PC-3 (cell line): ENCODE data around the gene SEMA3A. TPM values are rescaled to one million over a fixed set of nuclear protein-coding genes. Genes with fewer than 3 reads are reported as not detected.

Experiments used
- ATAC-seq: fragments of 200-7000 bp; cut with Tn5 transposase; 2 replicates; pipeline ENCODE4 v1.9.1; 2020; ENCODE audit warnings: mild to moderate bottlenecking, moderate library complexity
- BruUV-seq: library from RNA; stranded (reverse); fragments of 400-500 nt; replicated peaks from 2 replicates; lab custom pipeline; 2021; lab: Mats Ljungman, UMichigan
- CTCF ChIA-PET: fragments of 300-600 bp; sonication (Branson Sonifier 250); formaldehyde crosslinking; loops from one replicate; lab custom pipeline; 2022; ENCODE audit warnings: antibody characterized with exemption; lab: Charles Lee
- POLR2A ChIA-PET: fragments of 300-600 bp; sonication (Branson Sonifier 250); formaldehyde crosslinking; loops from one replicate; lab custom pipeline; 2022; ENCODE audit warnings: antibody characterized with exemption; ENCODE audit not compliant: unreplicated experiment; lab: Charles Lee
- DNase-seq: peaks from one replicate; pipeline ENCODE4 v3.0.0-alpha.2; 2015
- H2AFZ ChIP-seq: fragments of 300-600 bp; sonication (generic); 2 replicates; pipeline ENCODE4 v1.6.0; 2016; ENCODE audit warnings: antibody characterized with exemption, low read length
- H3F3A ChIP-seq: fragments of 300-600 bp; sonication (generic); one replicate; pipeline ENCODE4 v1.6.0; 2017; ENCODE audit warnings: antibody characterized with exemption, low read length, control low read depth, mild to moderate bottlenecking; ENCODE audit not compliant: unreplicated experiment
- H3K27ac ChIP-seq: fragments of 300-600 bp; sonication (generic); 2 replicates; pipeline ENCODE4 v1.5.1; 2016; ENCODE audit warnings: mild to moderate bottlenecking, low read length
- H3K27me3 ChIP-seq: fragments of 300-600 bp; sonication (generic); 2 replicates; pipeline ENCODE4 v1.6.1; 2016; ENCODE audit warnings: low read length, mixed read lengths
- H3K36me3 ChIP-seq: fragments of 300-600 bp; sonication (generic); 2 replicates; pipeline ENCODE4 v1.6.1; 2016; ENCODE audit warnings: low read depth, mixed run types, low read length, mixed read lengths
- H3K4me1 ChIP-seq: fragments of 300-600 bp; sonication (generic); 2 replicates; pipeline ENCODE4 v1.5.1; 2016; ENCODE audit warnings: low read length; ENCODE audit not compliant: insufficient read depth
- H3K4me2 ChIP-seq: fragments of 300-600 bp; sonication (generic); 2 replicates; pipeline ENCODE4 v1.6.0; 2016; ENCODE audit warnings: low read length
- H3K4me3 ChIP-seq: fragments of 300-600 bp; sonication (generic); 2 replicates; pipeline ENCODE4 v1.5.1; 2016; ENCODE audit warnings: mild to moderate bottlenecking, low read length, mixed read lengths
- H3K79me2 ChIP-seq: fragments of 300-600 bp; sonication (generic); 2 replicates; pipeline ENCODE4 v1.6.1; 2017; ENCODE audit warnings: low read length, mixed read lengths
- H3K9ac ChIP-seq: fragments of 300-600 bp; sonication (generic); 2 replicates; pipeline ENCODE4 v1.6.0; 2016; ENCODE audit warnings: mild to moderate bottlenecking, low read length
- H3K9me2 ChIP-seq: fragments of 300-600 bp; sonication (generic); replicated peaks from 2 replicates; pipeline ENCODE4 v1.6.1; 2016; ENCODE audit warnings: mixed run types, low read length, mixed read lengths
- H3K9me3 ChIP-seq: fragments of 300-600 bp; sonication (generic); 2 replicates; pipeline ENCODE4 v1.6.1; 2016; ENCODE audit warnings: low read length, mixed read lengths
- H4K20me1 ChIP-seq: fragments of 300-600 bp; sonication (generic); 2 replicates; pipeline ENCODE4 v1.6.1; 2016; ENCODE audit warnings: low read length, mixed read lengths
- CTCF ChIP-seq: fragments of 300-600 bp; sonication (generic); conservative IDR thresholded peaks from 2 replicates; pipeline ENCODE4 v1.5.1; 2017; ENCODE audit warnings: antibody characterized with exemption, low read depth, mild to moderate bottlenecking, low read length
- EZH2 ChIP-seq: fragments of 300-600 bp; sonication (generic); IDR thresholded peaks from one replicate; pipeline ENCODE4 v1.6.1; 2017; ENCODE audit warnings: antibody characterized with exemption, mild to moderate bottlenecking, low read length; ENCODE audit not compliant: unreplicated experiment
- EZH2phosphoT487 ChIP-seq: fragments of 300-600 bp; sonication (generic); IDR thresholded peaks from 2 replicates; pipeline ENCODE4 v1.6.1; 2018; ENCODE audit warnings: mild to moderate bottlenecking, antibody characterized with exemption, low read length, borderline replicate concordance
- intact Hi-C: fragments of 100-400 bp; cut with micrococcal nuclease; formaldehyde crosslinking; loops from 2 replicates; pipeline ENCODE4 v1.9.0; 2023
- total RNA-seq: library from RNA; depleted of rRNA; stranded (reverse); fragments of >200 nt; gene quantifications from 2 replicates; pipeline ENCODE4 v1.2.3, GENCODE V29; 2014

SEMA3A gene
- total RNA-seq, 1 experiment from 2014 or later, result 16.9 TPM

GRCh38 chr7:84232646-84233045 lies 38.1 kb upstream of the SEMA3A start:
- Histone ChIP-seq H3F3A (no peaks in the 10 kb centered on the region), H3K4me3 (no peak overlapping the region), H3K9me3 (no peaks in the 10 kb centered on the region), H3K27ac (no peak overlapping the region), H3K27me3 (no peaks in the 10 kb centered on the region), H4K20me1 (no peaks in the 10 kb centered on the region), H3K4me1 (peaks cover 24% of the 10 kb centered on the region), H3K4me2 (no peak overlapping the region), H3K9me2 (no peaks in the 10 kb centered on the region), H3K36me3 (no peaks in the 10 kb centered on the region), H2AFZ (no peak overlapping the region), H3K9ac (no peak overlapping the region), H3K79me2 (no peaks in the 10 kb centered on the region)
- intact Hi-C loops, result no loop called here
- POLR2A ChIA-PET, result no interaction called here
- DNase-seq (peak; percentile 46), ATAC-seq (no peak)
- no TSS peak for BruUV-seq
- TF ChIP-seq CTCF (peak; percentile 39), EZH2phosphoT487 (no peak), EZH2 (no peak)
- CTCF ChIA-PET, result interaction anchor here (0.7 kb wide), 1 partner anchor 792 kb away, joined by 3 read pairs; no protein-coding TSS in a partner anchor

GRCh38 chr7:84231157-84231556 lies 36.6 kb upstream of the SEMA3A start:
- Histone ChIP-seq H3K9me2 (no peaks in the 10 kb centered on the region), H3K36me3 (no peaks in the 10 kb centered on the region), H3K9ac (no peak overlapping the region), H3K4me1 (peaks cover 13% of the 10 kb centered on the region), H3K4me3 (no peak overlapping the region), H3F3A (no peaks in the 10 kb centered on the region), H3K4me2 (no peak overlapping the region), H3K9me3 (no peaks in the 10 kb centered on the region), H3K27ac (no peak overlapping the region), H3K27me3 (no peaks in the 10 kb centered on the region), H3K79me2 (no peaks in the 10 kb centered on the region), H2AFZ (peak overlapping the region; percentile 10; the same call in 1 of the 2 replicates), H4K20me1 (no peaks in the 10 kb centered on the region)
- POLR2A ChIA-PET, result no interaction called here
- ATAC-seq (peak; percentile 20; the same call in 1 of the 2 replicates), DNase-seq (no peak)
- intact Hi-C loops, result no loop called here
- TF ChIP-seq EZH2phosphoT487, result no peak
- no peak for TF ChIP-seq EZH2
- no peak for TF ChIP-seq CTCF
- no TSS peak for BruUV-seq
- CTCF ChIA-PET, result no interaction called here

- ATAC-seq (no peak), DNase-seq (no peak)
- no peak overlapping the region for H2AFZ ChIP-seq
- H3K4me2 ChIP-seq, result no peak overlapping the region
- intact Hi-C loops, result no loop called here
- POLR2A ChIA-PET, result no interaction called here
- no peaks in the 10 kb centered on the region for H3K79me2 ChIP-seq
- H3F3A ChIP-seq, result no peaks in the 10 kb centered on the region
- no peak overlapping the region for H3K9ac ChIP-seq
- BruUV-seq, result no TSS peak
- H3K27ac ChIP-seq, result no peak overlapping the region
- H3K27me3 ChIP-seq, result no peaks in the 10 kb centered on the region
- CTCF ChIA-PET, result no interaction called here
- peaks cover 7% of the 10 kb centered on the region for H3K4me1 ChIP-seq
- no peak for TF ChIP-seq EZH2
- no peak overlapping the region for H3K4me3 ChIP-seq
- no peaks in the 10 kb centered on the region for H3K9me3 ChIP-seq
- no peaks in the 10 kb centered on the region for H4K20me1 ChIP-seq
- no peaks in the 10 kb centered on the region for H3K36me3 ChIP-seq
- H3K9me2 ChIP-seq, result no peaks in the 10 kb centered on the region
Measured at GRCh38 chr7:84230491-84230890, 35.9 kb upstream of the SEMA3A start.
